Measurements from ENCODE around the gene IL13RA1.
"Not testable (repeated sequence)": the region's sequence is repeated elsewhere in the genome, so short reads cannot be mapped to it uniquely, and the experiment has no call there.

IL13RA1 gene

DNA sequence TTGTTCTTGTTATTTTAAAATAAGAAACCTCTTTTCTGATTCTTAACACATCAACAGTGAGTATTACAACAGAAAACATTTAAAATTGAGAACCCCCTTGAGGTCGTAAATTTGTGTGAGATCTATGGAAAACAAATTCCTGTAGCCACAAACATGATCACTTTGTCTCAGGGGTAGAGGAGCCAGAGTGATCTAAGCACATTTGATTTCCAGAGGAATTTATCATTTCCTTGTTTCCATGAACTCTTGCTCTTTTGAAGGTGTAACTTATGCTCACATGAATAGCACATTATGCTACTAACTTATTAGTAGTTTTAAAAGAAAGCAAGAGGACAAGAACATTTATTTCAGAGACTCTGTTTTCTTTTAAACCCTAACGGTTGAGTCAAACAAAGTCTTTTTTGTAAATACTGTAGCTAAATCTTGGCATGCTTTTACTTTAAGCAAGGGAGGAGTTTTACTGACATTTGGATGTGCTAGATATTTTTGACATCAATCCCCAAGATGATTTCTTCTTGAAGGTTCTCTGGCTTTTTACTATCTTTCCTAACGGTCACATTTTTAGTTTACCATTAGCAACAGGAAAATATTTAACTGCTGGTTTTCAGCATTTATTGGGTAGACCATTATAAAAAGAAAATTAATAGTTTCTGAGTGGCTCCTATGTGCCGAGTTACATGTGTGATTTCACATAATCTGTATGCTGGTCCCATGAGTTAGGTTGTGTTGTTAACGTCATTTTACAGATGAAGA is 68.3 kb downstream of the IL13RA1 start:
- DNase-seq, result no peak

DNA sequence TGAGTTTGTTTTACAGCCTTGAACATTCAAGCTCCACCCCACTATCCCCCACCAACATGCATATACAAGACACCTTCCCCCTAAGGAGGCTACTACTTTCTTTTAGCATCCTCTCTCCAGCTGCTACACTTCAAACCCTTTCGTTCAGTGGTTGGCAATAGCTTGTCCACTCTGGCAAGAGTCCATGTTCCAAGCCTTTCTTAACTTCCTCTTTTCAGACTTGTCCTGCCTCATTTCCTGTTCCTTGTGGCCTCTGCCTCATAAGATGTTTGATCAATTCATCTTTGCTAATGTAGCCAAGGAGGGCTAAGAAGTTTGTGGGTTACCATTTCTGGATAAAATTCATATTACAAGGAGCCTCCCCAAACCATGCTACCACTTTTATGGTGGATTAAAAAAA is 75.5 kb downstream of the IL13RA1 start:
- no peak for DNase-seq

DNA sequence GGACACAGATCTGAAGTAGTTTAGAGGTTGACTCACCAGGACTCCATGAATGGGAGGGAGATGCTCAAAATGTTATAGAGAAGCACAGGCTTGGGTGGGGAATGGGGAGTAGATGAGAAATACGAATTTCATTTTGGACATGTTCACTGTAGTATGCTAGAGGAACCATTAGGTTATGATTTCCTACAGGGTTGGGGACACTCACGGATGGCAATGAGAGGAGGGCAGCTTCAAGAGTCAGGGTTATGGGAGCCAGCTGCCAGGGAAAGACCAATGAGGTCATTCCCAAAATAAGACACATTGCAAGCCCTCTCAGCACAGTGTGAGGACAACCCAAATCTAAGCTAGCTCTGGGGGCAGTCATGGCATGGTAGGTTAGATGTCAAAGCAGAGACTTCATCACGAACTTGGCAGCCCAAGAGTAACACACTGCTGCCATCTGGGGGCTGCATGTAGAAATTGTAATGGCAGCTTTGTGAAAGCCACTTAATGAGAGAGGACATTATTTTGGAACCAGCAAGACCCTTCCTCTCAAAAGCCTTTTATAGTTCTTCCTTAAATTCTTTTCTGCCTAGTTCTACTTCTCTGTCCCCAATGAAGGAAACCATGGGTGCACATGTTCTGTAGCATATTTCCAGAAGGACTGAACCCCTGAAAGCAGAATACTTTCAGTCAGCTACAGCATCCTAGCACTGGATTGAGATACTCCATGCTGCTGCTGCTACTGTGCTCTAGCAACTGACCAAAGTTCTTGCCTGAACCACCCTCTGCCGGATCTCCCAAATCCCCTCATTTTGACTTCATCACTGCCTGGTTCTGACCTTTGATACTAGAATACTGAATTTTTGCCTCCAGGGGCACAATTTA is 80.0 kb downstream of the IL13RA1 start:
- DNase-seq, result no peak

DNA sequence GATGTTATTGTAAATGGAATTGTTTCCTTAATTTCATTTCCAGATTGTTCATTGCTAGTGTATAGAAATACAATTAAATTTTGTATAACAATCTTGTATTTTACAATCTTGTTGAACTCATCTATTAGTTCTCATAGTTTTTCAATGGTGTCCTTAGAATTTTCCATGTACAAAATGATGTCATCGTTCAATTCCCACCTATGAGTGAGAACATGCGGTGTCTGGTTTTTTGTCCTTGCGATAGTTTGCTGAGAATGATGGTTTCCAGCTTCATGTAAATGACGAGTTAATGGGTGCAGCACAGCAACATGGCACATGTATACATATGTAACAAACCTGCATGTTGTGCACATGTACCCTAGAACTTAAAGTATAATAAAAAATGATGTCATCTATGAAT is 89.9 kb downstream of the IL13RA1 start:
- DNase-seq, result not testable (repeated sequence)

DNA sequence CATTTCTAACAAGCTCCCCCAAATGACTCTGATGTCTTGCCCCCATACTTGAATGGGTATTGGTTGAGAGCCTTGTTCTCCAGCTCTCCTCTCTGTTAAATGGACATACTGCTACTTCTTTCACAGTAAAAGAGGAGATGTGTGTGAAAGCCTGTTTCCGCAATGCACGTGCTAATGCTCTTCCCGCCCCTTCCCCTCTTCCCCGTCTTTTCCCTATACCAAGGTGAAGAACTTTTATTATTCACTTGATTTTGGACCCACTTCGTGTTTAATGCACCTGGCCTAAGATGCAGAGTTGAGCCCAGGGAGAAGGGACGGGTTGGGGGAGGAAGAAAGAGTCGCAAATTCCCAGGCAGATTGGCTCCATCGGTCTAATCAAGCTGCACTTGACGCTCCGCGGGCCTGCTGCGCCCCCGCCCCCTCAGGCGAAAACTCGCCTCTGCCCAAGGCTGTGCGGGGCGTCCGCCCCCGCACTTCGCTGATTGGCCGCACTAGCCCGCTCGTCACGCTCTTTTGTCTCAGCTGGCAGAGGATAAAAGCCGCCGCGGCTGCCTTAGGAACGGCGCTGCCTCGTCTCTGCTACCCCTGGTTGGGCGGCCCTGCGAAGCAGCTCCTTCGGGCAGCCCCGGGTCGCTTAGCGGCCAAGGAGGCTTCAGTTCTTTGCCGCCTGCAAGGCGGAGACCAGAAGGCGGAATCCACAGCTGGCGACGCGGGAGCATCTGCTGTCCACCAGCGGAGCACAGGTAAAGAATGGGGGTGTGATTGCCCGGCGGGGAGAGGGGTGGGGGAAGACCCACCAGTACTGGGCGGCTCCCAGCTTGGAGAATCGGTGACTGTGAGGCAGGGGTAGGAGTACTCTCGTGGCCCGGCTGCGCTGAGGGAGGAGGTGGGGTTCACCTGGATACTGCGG is 96.1 kb downstream of the IL13RA1 start, which contains the start of gene ZCCHC12:
Gene ZCCHC12, plus strand, starts transcription at position 562 of the 910 bp plus-strand sequence. CDS start 1,421 bp downstream, outside the sequence.
- DNase-seq, result no peak

DNA sequence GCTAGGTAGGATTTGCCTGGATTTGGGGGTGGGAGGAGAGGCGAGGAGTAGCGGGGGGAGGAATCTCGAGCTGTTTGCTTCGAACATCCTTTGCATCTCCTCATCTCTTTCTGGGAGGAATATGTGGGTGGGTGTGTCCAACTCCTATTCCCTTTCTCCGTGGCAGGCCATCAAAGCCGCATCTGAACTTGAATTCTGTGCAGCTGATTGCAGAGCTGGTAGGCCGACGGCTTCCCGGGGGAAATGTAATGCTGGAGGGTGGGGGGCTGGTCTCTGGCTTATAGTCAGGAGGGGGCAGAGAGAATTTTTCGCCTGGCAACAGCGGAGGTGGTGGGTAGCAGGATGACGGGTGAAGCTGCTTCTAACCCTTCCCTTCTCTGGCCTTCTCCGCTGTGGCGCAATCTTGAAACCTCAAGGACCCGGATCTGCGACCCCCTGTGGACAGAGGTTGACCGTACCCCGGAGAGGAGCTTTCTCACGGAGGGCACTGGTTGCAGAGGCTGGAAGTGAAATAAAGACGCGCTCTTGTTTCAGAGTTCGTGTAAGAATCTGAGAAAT is 96.8 kb downstream of the IL13RA1 start:
- DNase-seq, result no peak

DNA sequence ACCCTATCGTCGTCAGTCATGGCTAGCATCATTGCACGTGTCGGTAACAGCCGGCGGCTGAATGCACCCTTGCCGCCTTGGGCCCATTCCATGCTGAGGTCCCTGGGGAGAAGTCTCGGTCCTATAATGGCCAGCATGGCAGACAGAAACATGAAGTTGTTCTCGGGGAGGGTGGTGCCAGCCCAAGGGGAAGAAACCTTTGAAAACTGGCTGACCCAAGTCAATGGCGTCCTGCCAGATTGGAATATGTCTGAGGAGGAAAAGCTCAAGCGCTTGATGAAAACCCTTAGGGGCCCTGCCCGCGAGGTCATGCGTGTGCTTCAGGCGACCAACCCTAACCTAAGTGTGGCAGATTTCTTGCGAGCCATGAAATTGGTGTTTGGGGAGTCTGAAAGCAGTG is 97.8 kb downstream of the IL13RA1 start:
- no peak for DNase-seq

DNA sequence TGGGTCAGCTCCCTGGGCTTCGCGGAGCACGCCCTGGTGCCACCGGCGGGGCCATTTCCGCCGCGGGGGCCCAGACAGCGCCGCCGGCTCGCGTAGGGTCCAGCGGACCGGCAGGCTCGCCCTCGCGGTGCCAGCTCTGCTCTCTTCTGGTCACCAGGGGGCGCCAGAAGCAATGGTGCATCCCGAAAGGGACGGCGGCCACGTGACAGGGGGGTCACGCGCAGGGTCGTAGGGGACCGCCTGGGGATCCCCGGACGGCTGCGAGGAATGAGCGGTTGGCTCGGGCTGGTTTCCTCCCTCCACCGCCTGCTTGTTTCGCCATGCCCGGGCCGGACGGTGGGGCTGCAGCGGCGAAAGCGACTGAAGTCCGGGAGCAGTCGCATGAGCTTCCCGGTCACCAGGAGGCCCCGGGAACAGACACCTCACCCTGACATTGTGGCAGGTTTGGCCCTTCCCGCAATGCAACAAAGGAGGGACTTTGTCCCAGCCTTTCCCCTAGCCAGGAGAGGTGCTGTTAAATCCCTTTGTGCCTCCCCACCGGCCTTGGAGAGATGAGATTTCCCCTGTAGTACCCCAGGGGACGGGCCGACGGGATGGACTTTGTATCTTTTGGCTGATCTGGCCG is 112.0 kb downstream of the IL13RA1 start:
- peak; percentile 43 for DNase-seq
